Gastroesophageal sphincter (tissue), 3 donors: ENCODE measurements around the gene HPCAL1.
A peak's percentile ranks its signal among the peaks of the same experiment; 100 is the strongest.

Experiments
- CTCF ChIP-seq, 4 experiments: fragments of 200-600 bp in 2 of 4; fragments of 450-650 bp in 2 of 4; sonication (generic) in 1 of 4; IDR thresholded peaks; one replicate each; pipeline ENCODE4 v1.5.1; 2017 to 2019; ENCODE audit warnings: antibody characterized with exemption in 4 of 4, mild to moderate bottlenecking in 2 of 4, moderate library complexity in 2 of 4
- EP300 ChIP-seq: sonication (generic); formaldehyde crosslinking; IDR thresholded peaks from one replicate; pipeline ENCODE4 v1.6.1; 2017; ENCODE audit warnings: antibody characterized with exemption, mild to moderate bottlenecking
- POLR2A ChIP-seq, 2 donors: fragments of 450-650 bp; IDR thresholded peaks; one replicate each; pipeline ENCODE4 v1.6.1; 2017; ENCODE audit warnings: antibody characterized with exemption in 2 of 2, mild to moderate bottlenecking in 2 of 2, moderate library complexity in 1 of 2

GRCh38 chr2:10447895-10448575 lies 145.3 kb downstream of the HPCAL1 start, which contains the start of gene ODC1:
- TF ChIP-seq CTCF (IDR thresholded peaks at IDR 0.05) (peak in 1 of 4 experiments; percentile 9), EP300 (no peak), POLR2A (IDR thresholded peaks at IDR 0.05) (peak; percentile 9 to 91)
